Measurements from ENCODE around the gene PDE8B. TPM values are rescaled to one million over a fixed set of nuclear protein-coding genes. Genes with fewer than 3 reads are reported as not detected.

Gene PDE8B
- total RNA-seq, 1 experiment from 2014 or later, result not detected

- DNase-seq (ENCODE audit: low read depth, low spot score), result no peak
- in situ Hi-C loops (cut with HindIII; ENCODE audit: low pct_unique_long_range_greater_than_20kb, low sequenced_read_pairs), result no loop called here
These were observed 93.9 kb downstream of the PDE8B start for GRCh38 chr5:77304388-77304787.

GRCh38 chr5:77305222-77305846, 94.9 kb downstream of the PDE8B start:
- in situ Hi-C loops (cut with HindIII; ENCODE audit: low pct_unique_long_range_greater_than_20kb, low sequenced_read_pairs), result no loop called here
- DNase-seq (ENCODE audit: low read depth, low spot score), result no peak

DNA sequence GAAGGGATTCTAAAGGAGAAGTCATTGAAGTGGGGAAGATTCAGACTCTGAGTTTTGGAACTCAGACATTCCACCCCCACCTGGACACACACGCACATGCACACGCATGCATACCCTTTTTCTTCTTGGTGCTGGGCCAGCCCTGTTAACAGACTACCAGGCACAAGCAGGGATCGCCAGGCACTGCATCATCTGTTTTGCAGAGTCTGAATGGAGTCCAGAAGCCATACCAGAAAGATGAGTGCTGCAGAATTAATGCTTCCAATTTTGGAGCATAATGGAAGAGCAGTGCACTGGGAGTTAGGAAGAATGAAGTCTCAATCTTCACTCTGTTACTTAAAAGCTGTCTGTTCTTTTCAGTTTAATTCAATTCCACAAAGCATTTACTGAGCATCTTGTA, 95.5 kb downstream of the PDE8B start:
- DNase-seq (ENCODE audit: low read depth, low spot score), result no peak
- in situ Hi-C loops (cut with HindIII; ENCODE audit: low pct_unique_long_range_greater_than_20kb, low sequenced_read_pairs), result no loop called here

- DNase-seq (ENCODE audit: low read depth, low spot score), result no peak
- in situ Hi-C loops (cut with HindIII; ENCODE audit: low pct_unique_long_range_greater_than_20kb, low sequenced_read_pairs), result no loop called here
These were observed 96.1 kb downstream of the PDE8B start for GRCh38 chr5:77306531-77306930.

- in situ Hi-C loops (cut with HindIII; ENCODE audit: low pct_unique_long_range_greater_than_20kb, low sequenced_read_pairs), result no loop called here
- no peak for DNase-seq (ENCODE audit: low read depth, low spot score)
These were observed 97.9 kb downstream of the PDE8B start for GRCh38 chr5:77308154-77308960.

DNA sequence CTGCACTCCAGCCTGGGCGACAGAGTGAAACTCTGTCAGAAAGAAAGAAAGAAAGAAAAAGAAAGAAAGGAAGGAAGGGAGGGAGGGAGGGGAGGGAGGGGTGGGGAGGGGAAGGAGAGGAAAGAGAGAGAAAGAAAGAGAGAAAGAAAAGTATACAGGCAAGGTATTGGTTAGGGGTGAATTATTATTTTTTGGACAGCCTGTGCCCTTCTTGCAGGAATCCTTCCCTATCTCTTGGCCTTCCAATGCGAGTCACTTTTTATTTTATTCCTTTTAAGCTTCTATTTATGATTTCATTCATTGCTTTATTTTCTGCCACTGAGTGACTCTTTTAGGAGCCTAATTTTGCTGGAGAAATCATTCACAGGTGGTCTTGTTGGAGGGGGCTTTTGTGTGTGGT, 98.7 kb downstream of the PDE8B start:
- no peak for DNase-seq (ENCODE audit: low read depth, low spot score)
- in situ Hi-C loops (cut with HindIII; ENCODE audit: low pct_unique_long_range_greater_than_20kb, low sequenced_read_pairs), result no loop called here

GRCh38 chr5:77310494-77311213, 100.2 kb downstream of the PDE8B start:
- DNase-seq (ENCODE audit: low read depth, low spot score), result no peak
- in situ Hi-C loops (cut with HindIII; ENCODE audit: low pct_unique_long_range_greater_than_20kb, low sequenced_read_pairs), result no loop called here

- in situ Hi-C loops (cut with HindIII; ENCODE audit: low pct_unique_long_range_greater_than_20kb, low sequenced_read_pairs), result no loop called here
- DNase-seq (ENCODE audit: low read depth, low spot score), result no peak
These were observed 100.7 kb downstream of the PDE8B start for GRCh38 chr5:77311214-77311571.

DNA sequence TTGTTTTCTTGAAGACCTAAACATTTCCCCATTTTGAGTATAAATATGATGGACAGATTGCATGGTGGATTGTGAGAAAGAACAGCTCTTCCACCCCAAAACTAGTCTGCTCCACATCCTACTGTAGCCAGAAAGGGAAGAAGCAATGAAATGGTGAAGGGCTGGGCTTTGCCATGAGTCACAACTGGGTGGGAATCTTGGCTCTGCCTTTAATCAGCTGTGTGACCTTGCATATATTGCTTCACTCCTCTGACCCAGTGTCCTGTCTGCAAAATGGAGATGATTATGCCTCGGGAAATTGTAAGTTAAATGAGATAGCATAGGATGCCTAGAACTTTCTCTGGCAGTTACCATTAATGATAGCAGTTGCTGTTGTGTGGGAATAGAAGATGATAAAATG, 101.9 kb downstream of the PDE8B start:
- no peak for DNase-seq (ENCODE audit: low read depth, low spot score)
- in situ Hi-C loops (cut with HindIII; ENCODE audit: low pct_unique_long_range_greater_than_20kb, low sequenced_read_pairs), result no loop called here

GRCh38 chr5:77316871-77317661, 106.6 kb downstream of the PDE8B start:
- in situ Hi-C loops (cut with HindIII; ENCODE audit: low pct_unique_long_range_greater_than_20kb, low sequenced_read_pairs), result no loop called here
- DNase-seq (ENCODE audit: low read depth, low spot score), result no peak

GRCh38 chr5:77318060-77318459, 107.6 kb downstream of the PDE8B start:
- DNase-seq (ENCODE audit: low read depth, low spot score), result no peak
- in situ Hi-C loops (cut with HindIII; ENCODE audit: low pct_unique_long_range_greater_than_20kb, low sequenced_read_pairs), result no loop called here

GRCh38 chr5:77319117-77319804, 108.8 kb downstream of the PDE8B start:
- no peak for DNase-seq (ENCODE audit: low read depth, low spot score)
- in situ Hi-C loops (cut with HindIII; ENCODE audit: low pct_unique_long_range_greater_than_20kb, low sequenced_read_pairs), result no loop called here

DNA sequence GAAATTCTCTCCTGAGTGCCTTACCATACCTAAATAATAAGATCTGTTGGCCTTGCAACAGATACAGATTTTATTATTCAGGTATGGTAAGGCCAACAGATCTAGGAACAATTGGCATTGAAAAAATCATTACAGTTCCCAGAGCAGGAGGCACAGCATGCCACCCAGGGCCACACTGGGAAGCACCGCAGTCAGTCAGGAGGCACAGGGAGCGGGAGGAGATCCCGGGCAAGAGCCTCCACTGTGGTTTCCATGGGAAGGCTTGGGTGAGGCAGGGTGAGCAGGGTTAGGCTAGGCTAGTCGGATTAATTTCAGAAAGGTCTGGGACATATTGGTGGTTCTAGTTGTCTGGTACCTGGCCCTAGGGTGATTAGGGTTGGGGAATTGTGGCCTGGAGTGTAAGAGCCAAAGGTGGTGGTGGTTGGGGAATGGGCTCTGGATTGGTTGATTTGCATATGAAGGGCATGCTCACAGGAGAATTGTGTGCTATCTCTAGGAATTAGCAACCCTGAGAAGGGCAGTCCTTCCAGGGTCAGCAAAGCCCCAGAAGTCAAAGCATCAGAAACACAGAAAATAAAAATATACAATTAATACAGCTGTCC, 111.4 kb downstream of the PDE8B start:
- in situ Hi-C loops (cut with HindIII; ENCODE audit: low pct_unique_long_range_greater_than_20kb, low sequenced_read_pairs), result no loop called here
- DNase-seq (ENCODE audit: low read depth, low spot score), result no peak

GRCh38 chr5:77322406-77322805, 111.9 kb downstream of the PDE8B start:
- in situ Hi-C loops (cut with HindIII; ENCODE audit: low pct_unique_long_range_greater_than_20kb, low sequenced_read_pairs), result no loop called here
- peak; percentile 29 for DNase-seq (ENCODE audit: low read depth, low spot score)

DNA sequence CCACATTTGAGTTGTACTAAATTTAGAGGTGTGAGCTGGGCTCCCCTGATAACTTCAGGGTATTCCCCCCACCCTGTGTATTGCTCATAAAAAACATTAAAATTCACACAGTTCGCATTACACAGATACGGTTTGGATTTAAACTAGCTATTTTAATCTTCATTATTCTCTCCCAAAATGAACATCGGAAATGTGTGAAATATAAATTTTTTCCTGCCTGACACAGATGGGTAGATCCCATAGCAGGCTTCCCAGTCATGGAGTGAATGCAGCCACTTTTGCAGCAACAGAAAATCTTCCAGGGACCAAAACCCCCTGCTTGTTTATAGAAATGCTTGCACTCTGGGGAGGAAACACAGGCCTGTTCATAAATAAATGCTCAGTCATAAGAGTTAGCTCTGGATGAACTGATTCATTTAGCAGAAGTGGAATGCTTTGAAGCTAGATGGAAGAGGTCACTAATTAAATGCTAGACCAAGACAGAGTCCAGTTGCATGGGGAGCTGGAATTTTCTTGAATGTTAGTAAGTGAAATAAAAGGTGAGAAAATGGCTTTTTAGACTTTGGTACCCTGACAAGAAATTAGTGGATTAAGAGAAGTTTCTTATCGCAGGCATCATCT, 115.6 kb downstream of the PDE8B start:
- in situ Hi-C loops (cut with HindIII; ENCODE audit: low pct_unique_long_range_greater_than_20kb, low sequenced_read_pairs), result no loop called here
- peak; percentile 47 for DNase-seq (ENCODE audit: low read depth, low spot score)

DNA sequence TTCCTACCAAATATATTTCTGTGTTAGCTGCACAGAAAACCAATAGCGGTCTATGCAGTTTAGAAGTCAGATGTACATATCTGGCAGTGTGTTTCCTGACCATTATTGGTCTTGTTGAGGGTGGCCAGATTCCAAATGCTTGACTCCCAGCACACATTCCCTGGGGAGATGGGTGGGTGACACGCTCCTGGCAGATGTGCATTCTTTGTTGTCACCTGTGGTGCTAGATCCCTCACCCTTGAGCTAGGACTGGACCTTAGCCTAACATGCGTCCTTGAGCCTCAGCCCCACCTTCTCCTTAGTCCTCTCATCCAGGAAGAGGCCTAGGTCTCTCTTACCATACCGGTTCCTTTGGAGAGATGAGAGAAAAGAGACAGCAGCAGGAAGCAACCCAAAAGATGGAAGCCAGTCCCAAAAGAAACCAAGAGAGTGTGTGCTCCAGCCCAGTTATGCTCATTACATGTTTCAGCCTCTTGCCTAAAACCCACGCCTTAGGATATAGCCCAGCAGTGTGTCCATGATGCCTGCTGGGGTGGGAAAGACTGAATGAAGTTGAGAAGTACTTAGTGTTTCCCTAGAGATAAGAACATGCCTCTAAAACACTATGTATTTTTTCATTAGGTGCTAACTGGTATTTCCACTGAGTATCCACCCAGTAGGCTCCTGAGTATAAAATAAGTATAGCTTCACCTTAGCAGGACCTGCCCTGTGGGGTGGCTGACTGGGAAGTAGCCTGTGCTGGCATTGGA, 116.7 kb downstream of the PDE8B start:
- in situ Hi-C loops (cut with HindIII; ENCODE audit: low pct_unique_long_range_greater_than_20kb, low sequenced_read_pairs), result no loop called here
- DNase-seq (ENCODE audit: low read depth, low spot score), result no peak
